GM21786 (cell line): Measurements from ENCODE around the gene THUMPD1.
"Not testable (repeated sequence)": the region's sequence is repeated elsewhere in the genome, so short reads cannot be mapped to it uniquely, and the experiment has no call there.

Source experiments
- ATAC-seq: cut with Tn5 transposase; IDR thresholded peaks from one replicate; pipeline ENCODE4 v1.9.1; 2021; ENCODE audit not compliant: unreplicated experiment

Gene THUMPD1

DNA sequence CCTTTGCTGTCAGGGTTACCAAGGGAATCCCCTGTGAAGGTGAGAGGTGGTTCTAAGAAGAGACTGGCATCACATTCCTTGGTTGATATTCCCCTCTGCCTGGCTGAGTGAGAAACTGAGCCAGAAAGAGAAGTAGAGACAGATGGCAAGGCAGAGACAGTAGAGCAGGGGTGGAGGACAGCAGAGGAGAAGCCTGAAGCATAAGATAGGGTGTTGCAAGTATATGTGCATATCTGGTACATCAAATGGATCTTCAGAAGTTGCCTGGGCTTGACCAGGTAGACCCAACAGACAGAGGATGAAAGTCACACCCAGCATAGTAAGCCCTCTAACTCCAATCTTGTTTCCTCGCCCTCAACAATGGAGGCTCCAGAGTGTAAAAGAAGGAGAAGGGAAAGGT, 7.9 kb upstream of the THUMPD1 start:
- no peak for ATAC-seq

DNA sequence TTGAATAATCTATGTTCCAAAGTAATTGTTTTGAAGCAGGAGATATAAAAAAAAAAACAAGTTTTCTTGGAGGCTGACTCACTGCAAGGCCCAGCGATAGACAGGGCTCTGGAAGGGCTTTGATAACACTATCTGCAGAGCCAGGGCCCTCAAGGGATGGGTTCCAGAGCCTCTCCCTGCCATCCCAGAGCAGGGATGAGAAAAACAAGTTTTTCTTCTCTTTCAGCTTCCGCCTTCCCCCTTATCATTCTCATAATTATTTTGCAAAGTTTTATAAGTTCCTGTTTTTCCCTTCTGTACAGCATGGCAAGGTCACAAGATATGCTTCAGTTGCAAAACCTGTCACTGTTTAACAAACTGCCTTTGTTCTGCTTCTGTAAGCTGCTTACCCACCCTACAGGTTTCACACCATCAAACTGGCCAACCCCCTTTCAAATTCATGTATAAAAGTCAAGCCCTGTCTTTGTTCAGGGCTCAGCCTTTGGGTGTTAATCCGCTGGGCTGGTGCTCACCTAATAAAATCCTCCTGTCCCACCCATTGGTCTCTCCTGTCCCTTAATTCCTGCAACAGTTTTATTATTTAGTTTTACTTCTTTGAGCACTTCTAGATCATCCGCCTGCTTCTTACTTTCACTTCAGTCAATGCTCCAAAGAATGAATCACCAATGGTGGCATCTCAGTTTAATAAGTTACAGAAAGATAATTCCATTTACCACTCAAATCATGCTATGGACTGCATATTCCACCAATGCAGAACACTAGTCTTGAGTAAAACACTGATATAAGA, 5.6 kb upstream of the THUMPD1 start:
- no peak for ATAC-seq

GRCh38 chr16:20746461-20746860, 4.8 kb upstream of the THUMPD1 start:
- ATAC-seq, result no peak

DNA sequence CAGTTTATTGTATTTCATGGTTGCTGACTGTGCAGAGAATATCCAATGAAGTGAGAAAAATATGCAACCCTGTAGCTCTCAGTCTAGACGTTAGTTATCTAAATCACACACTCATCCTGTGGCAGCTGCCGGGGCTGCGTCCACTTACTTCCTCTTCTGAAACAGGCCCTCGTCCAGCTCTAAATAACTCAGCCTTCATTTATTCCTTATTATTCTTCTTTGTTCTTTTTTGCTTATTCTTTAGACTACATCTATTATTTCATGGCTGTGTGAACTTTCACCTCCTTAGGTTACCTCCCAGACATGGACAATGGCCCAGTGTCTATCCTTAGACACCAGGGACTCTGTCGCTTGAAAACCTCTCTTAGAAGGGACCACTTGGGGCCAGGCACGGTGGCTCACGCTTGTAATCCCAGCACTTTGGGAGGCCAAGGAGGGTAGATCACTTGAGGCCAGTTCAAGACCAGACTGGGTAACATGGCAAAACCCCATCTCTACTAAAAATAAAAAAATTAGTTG, 3.4 kb upstream of the THUMPD1 start:
- no peak for ATAC-seq

DNA sequence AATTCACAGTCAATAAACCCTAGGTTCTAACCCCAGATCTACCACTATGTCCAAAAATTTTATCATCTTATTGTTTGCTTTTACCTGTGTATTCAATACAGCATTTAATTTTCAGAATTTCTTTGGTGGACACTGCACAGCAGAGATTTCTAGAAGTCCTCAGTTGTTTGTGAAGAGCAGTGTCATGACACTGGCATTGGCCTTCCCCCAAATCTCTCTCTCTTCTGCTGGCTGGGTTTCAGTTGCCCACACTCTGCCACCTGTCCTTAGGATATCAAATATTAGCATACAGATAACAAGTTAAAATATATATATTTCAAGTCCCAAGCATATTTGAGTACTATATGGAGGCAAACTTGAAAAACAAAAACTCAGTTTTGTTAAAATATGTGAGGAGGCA, 2.0 kb upstream of the THUMPD1 start:
- ATAC-seq, result no peak

- ATAC-seq, result peak; percentile 76
Observed at GRCh38 chr16:20740901-20741521, 607 bp downstream of the THUMPD1 start.

- ATAC-seq, result no peak
Observed at GRCh38 chr16:20740007-20740883, 1.4 kb downstream of the THUMPD1 start.

DNA sequence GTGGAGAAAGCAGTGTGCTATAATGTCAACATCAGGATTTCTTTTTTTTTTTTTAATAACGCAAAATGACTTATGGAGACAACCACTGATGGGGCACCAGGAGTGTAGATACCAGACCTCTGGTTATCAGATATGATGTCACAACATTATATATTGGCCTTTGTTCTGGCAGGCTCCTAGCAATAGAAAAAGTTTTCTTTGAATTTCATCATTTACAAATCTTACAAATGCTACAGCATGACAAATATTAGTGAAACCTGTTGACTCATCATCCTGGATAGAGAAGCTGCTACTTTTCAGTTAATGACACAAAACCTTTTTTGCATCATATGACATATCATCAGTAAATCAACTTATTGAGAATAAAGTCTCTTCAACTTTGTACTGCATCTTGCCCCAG, 6.1 kb downstream of the THUMPD1 start:
- no peak for ATAC-seq

DNA sequence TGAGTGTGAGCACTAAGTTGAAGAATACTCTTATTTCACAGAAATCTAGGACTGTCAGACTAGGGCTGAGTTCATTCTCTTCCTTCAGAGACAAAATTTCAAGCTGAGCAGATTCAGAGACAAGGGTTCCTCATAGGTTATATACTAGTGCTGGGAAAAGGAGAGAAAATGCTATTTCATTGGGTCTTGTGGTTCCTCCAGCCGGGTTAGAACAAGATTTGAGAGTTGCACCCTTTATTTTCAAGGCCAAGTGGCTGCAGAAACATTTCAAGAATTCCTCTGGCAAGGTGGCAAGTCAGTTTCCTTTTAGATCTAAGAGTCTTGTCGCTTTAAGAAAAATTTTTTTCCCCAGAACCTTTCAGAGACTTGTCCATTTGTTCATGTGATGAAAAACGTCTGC, 6.8 kb downstream of the THUMPD1 start:
- ATAC-seq, result no peak

GRCh38 chr16:20734056-20734455, 7.6 kb downstream of the THUMPD1 start:
- no peak for ATAC-seq

- ATAC-seq, result no peak
Observed at GRCh38 chr16:20729141-20729540, 12.5 kb downstream of the THUMPD1 start.

DNA sequence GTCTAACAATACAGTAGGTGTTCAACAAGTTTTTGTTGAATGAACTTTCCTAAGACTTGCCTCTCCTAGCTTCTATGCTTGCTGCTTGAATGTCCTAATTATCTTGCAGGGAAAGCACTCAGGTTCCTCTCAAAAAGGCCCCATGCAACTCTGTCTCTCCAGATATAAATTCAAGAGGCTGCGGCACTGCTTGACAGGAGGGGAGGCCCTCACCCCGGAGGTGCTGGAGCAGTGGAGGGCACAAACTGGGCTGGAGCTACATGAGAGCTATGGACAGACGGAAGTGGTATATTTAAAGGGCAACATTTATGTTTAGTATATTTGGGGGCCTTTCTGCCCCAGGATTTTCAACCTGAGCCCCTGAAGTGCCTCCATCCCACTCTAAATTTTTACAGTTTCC, 14.4 kb downstream of the THUMPD1 start:
- no peak for ATAC-seq

DNA sequence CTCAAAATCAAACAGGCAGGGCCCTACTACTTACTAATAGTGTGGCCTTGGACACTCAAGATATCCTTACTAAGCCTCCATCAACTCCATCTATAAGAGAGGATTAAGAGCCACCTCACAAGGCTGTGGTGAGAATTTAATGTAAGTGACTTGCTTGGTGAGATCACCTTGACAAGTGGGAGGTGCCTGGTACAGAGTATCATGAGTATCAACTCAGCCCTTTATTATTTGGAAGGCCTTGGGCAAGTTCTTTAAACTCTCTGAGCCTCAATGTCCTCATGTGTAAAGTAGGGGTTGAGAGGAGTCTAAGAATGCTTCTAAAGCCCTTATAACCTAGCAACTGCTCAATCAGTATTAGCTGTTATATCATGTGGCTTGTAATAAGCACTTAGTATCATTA, 15.0 kb downstream of the THUMPD1 start:
- ATAC-seq, result no peak

DNA sequence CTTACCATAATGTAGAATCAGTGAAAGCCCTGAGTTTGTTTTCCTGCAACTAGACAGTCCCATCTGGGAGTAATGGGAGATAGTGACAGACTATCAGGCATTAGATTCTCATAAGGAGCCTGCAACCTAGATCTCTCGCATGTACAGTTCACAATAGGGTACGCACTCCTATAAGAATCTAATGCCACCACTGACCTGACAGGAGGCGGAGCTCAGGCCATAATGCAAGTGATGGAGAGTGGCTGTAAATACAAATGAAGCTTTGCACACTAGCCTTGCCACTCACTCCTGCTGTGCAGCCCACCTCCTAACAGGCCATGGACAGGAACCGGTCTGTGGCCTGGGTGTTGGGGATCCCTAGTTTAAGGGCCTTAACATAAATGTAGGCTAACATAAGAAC, 21.4 kb downstream of the THUMPD1 start:
- ATAC-seq, result no peak

GRCh38 chr16:20717718-20718117, 23.9 kb downstream of the THUMPD1 start:
- ATAC-seq, result not testable (repeated sequence)

DNA sequence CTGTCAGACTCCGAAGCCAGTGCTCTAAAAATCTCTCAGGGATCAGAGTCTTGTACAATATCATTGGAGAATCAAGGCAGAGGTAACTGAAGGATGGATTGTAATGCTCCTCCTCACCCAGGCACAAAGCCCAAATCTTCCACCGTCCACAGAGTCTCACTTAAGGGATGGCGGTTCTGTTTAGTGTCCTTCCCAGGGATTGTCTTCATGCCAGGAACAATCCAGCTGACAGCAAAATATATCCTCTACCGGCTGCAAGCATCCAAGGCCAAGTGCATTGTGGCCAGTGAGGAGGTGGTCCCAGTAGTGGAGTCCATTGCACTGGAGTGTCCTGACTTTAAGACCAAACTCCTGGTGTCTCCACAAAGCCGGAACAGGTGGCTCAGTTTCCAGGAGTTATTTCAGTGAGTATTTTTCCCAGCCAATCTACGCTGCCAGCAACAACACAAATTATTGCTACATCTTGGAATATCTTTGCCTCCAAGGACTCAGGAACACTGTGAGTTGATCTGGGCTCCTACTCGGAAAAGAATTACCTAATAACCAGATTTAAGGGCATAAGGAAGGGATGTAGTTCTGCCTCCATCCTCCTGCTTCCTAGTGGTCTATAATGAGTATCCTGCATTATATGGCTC, 30.2 kb downstream of the THUMPD1 start:
- no peak for ATAC-seq

DNA sequence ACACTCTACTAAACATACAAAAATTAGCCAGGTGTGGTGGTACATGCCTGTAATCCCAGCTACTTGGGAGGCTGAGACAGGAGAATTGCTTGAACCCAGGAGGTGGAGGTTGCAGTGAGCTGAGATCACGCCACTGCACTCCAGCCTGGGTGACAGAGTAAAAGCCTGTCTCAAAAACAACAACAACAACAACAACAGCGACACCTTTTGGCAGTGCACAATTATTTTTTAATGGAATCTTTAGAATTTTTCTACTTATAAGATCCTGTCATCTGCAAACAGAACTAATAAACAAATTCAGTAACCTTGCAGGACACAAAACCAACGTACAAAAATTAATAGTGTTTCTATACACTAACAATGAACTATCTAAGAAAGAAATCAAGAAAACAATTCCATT, 33.5 kb downstream of the THUMPD1 start:
- not testable (repeated sequence) for ATAC-seq

DNA sequence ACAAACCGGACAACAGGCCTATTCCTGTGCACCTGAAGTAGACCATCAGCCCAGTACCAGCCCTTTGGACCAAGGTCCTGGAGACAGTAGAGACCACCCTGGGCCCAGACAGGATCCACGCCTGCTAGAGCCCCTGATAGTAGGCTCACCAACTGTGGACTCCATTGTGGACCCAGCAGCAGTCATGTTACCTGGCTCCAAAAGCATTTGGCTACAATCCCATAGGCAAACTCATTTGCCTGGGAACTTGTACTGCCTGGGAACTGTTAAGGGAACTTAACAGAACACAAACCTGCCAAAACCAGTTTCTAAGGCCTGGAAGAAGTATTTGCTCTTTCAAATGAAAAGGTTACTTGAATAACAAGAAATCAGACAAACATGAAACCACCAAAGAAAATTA, 34.2 kb downstream of the THUMPD1 start:
- no peak for ATAC-seq

GRCh38 chr16:20705972-20706371, 35.6 kb downstream of the THUMPD1 start:
- not testable (repeated sequence) for ATAC-seq

GRCh38 chr16:20704281-20704680, 37.3 kb downstream of the THUMPD1 start:
- no peak for ATAC-seq

DNA sequence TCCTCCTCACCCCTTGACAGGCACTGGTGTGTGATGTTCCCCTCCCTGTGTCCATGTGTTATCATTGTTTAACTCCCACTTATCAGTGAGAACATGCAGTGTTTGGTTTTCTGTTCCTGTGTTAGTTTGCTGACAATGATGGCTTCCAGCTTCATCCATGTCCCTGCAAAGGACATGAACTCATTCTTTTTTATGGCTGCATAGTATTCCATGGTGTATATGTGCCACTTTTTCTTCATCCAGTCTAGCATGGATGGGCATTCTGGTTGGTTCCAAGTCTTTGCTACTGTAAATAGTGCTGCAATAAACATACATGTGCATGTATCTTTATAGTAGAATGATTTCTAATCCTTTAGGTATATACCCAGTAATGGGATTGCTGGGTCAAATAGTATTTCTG, 39.9 kb downstream of the THUMPD1 start:
- not testable (repeated sequence) for ATAC-seq
